HEK293 (cell line): ENCODE measurements around the gene B3GNT3.

ENCODE experiments used
- EGR2 ChIP-seq: fragments of 450-650 bp; formaldehyde crosslinking; IDR thresholded peaks from 2 replicates; pipeline ENCODE4 v1.5.1; 2016; ENCODE audit warnings: low read depth, missing biosample characterization, missing genetic modification characterization
- FEZF1 ChIP-seq: fragments of 450-650 bp; formaldehyde crosslinking; IDR thresholded peaks from 2 replicates; pipeline ENCODE4 v1.5.1; 2016; ENCODE audit warnings: missing biosample characterization, missing genetic modification characterization
- GLI2 ChIP-seq: fragments of 450-650 bp; formaldehyde crosslinking; IDR thresholded peaks from 2 replicates; pipeline ENCODE4; 2017; ENCODE audit warnings: missing biosample characterization, missing genetic modification characterization, low read depth, borderline replicate concordance
- GLIS2 ChIP-seq: fragments of 450-650 bp; formaldehyde crosslinking; IDR thresholded peaks from 2 replicates; pipeline ENCODE4 v1.5.1; 2016; ENCODE audit warnings: missing biosample characterization, missing genetic modification characterization
- HOXC10 ChIP-seq: sonication (generic); formaldehyde crosslinking; IDR thresholded peaks from 2 replicates; pipeline ENCODE4 v1.8.1; 2023; ENCODE audit warnings: mild to moderate bottlenecking, missing genetic modification reagents
- KLF8 ChIP-seq: fragments of 450-650 bp; formaldehyde crosslinking; IDR thresholded peaks from 2 replicates; pipeline ENCODE4 v1.5.1; 2016; ENCODE audit warnings: missing biosample characterization, missing genetic modification characterization
- SP2 ChIP-seq: fragments of 450-650 bp; formaldehyde crosslinking; IDR thresholded peaks from 2 replicates; pipeline ENCODE4 v1.5.1; 2016; ENCODE audit warnings: missing biosample characterization, missing genetic modification characterization
- SP7 ChIP-seq: fragments of 450-650 bp; formaldehyde crosslinking; IDR thresholded peaks from 2 replicates; pipeline ENCODE4 v1.5.1; 2016; ENCODE audit warnings: missing biosample characterization, missing genetic modification characterization
- ZBTB20 ChIP-seq: fragments of 450-650 bp; formaldehyde crosslinking; IDR thresholded peaks from 2 replicates; pipeline ENCODE4 v1.5.1; 2016; ENCODE audit warnings: missing biosample characterization, missing genetic modification characterization
- ZFHX2 ChIP-seq: fragments of 450-650 bp; formaldehyde crosslinking; conservative IDR thresholded peaks from 2 replicates; pipeline ENCODE4 v1.5.1; 2016; ENCODE audit warnings: missing biosample characterization, missing genetic modification characterization
- ZNF2 ChIP-seq: fragments of 450-650 bp; formaldehyde crosslinking; IDR thresholded peaks from 2 replicates; pipeline ENCODE4 v1.5.1; 2016; ENCODE audit warnings: missing biosample characterization, missing genetic modification characterization
- ZNF24 ChIP-seq: fragments of 450-650 bp; formaldehyde crosslinking; IDR thresholded peaks from 2 replicates; pipeline ENCODE4 v1.5.1; 2016; ENCODE audit warnings: missing biosample characterization, missing genetic modification characterization
- ZNF707 ChIP-seq: fragments of 450-650 bp; formaldehyde crosslinking; IDR thresholded peaks from 2 replicates; pipeline ENCODE4 v1.5.1; 2016; ENCODE audit warnings: missing biosample characterization, missing genetic modification characterization
- ZNF76 ChIP-seq: fragments of 450-650 bp; formaldehyde crosslinking; IDR thresholded peaks from 2 replicates; pipeline ENCODE4; 2016; ENCODE audit warnings: low read depth, missing biosample characterization, missing genetic modification characterization, borderline replicate concordance
- TF ChIP-seq, protein P1 (sequence below): fragments of 450-650 bp; formaldehyde crosslinking; conservative IDR thresholded peaks from 2 replicates; pipeline ENCODE4 v1.5.1; 2016; ENCODE audit warnings: low read depth, missing biosample characterization, missing genetic modification characterization
- TF ChIP-seq, protein P2 (sequence below): fragments of 450-650 bp; formaldehyde crosslinking; IDR thresholded peaks from 2 replicates; pipeline ENCODE4 v1.5.1; 2016; ENCODE audit warnings: missing biosample characterization, missing genetic modification characterization
- TF ChIP-seq, protein P3 (sequence below): fragments of 450-650 bp; formaldehyde crosslinking; IDR thresholded peaks from 2 replicates; pipeline ENCODE4 v1.5.1; 2016; ENCODE audit warnings: missing biosample characterization, missing genetic modification characterization
- TF ChIP-seq, protein P4 (sequence below): fragments of 450-650 bp; formaldehyde crosslinking; IDR thresholded peaks from 2 replicates; pipeline ENCODE4 v1.5.1; 2016; ENCODE audit warnings: missing biosample characterization, missing genetic modification characterization
- TF ChIP-seq, protein P5 (sequence below): fragments of 450-650 bp; formaldehyde crosslinking; IDR thresholded peaks from 2 replicates; pipeline ENCODE4 v1.5.1; 2016; ENCODE audit warnings: missing biosample characterization, missing genetic modification characterization
- TF ChIP-seq, protein P6 (sequence below): IDR thresholded peaks from 2 replicates; pipeline ENCODE4 v1.6.1; 2011; ENCODE audit warnings: mild to moderate bottlenecking, low read depth, low read length, borderline replicate concordance
- TF ChIP-seq, protein P7 (sequence below): fragments of 450-650 bp; formaldehyde crosslinking; IDR thresholded peaks from 2 replicates; pipeline ENCODE4; 2016; ENCODE audit warnings: missing biosample characterization, missing genetic modification characterization
- TF ChIP-seq, protein P8 (sequence below): fragments of 450-650 bp; formaldehyde crosslinking; IDR thresholded peaks from 2 replicates; pipeline ENCODE4 v1.5.1; 2017; ENCODE audit warnings: missing biosample characterization, missing genetic modification characterization
- TF ChIP-seq, protein P9 (sequence below): fragments of 450-650 bp; formaldehyde crosslinking; IDR thresholded peaks from 2 replicates; pipeline ENCODE4 v1.5.1; 2016; ENCODE audit warnings: missing biosample characterization, missing genetic modification characterization

The B3GNT3 gene

DNA sequence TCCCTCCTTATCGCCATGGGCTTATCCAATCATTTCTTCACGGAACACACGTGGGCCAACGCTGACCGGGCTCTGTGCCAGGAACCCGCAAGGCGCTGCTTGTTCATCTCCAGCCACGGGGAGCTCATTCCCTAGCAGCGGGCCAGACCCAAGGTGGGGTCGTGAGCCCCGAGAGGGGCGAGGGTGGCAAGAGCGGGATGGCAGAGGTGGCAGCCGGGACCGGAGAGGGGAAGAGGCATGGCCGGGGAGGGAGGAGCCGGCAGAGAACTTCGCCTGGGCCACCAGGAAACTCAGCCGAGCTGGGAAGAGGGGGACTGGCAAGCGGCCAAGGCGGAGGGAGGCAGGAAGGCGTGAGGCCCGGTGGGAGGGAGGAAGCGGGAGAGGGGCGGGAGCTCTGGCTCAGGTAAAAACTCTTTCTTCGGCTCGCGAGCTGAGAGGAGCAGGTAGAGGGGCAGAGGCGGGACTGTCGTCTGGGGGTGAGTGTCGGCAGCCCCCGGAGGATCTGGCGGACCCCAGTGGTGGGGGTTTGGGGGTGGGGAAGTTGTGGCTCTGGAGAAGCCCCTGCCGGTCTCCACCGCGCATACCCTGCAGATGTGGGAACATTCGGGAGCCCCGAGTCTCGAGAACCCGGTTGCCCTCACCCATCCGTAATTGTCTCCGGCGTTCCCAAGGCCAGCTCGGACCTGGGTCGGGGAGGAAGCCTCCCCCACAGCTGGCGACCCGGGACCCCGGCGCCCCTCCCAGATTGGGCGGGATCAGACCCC, at the start of gene B3GNT3 (continued):
- TF ChIP-seq ZNF2 (tag by site-specific recombination), result peak; percentile 27; the same call in 1 of the 2 replicates
- TF ChIP-seq, protein P1, sequence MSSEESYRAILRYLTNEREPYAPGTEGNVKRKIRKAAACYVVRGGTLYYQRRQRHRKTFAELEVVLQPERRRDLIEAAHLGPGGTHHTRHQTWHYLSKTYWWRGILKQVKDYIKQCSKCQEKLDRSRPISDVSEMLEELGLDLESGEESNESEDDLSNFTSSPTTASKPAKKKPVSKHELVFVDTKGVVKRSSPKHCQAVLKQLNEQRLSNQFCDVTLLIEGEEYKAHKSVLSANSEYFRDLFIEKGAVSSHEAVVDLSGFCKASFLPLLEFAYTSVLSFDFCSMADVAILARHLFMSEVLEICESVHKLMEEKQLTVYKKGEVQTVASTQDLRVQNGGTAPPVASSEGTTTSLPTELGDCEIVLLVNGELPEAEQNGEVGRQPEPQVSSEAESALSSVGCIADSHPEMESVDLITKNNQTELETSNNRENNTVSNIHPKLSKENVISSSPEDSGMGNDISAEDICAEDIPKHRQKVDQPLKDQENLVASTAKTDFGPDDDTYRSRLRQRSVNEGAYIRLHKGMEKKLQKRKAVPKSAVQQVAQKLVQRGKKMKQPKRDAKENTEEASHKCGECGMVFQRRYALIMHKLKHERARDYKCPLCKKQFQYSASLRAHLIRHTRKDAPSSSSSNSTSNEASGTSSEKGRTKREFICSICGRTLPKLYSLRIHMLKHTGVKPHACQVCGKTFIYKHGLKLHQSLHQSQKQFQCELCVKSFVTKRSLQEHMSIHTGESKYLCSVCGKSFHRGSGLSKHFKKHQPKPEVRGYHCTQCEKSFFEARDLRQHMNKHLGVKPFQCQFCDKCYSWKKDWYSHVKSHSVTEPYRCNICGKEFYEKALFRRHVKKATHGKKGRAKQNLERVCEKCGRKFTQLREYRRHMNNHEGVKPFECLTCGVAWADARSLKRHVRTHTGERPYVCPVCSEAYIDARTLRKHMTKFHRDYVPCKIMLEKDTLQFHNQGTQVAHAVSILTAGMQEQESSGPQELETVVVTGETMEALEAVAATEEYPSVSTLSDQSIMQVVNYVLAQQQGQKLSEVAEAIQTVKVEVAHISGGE (tag by site-specific recombination), result no peak
- TF ChIP-seq EGR2 (tag by site-specific recombination), result peak; percentile 68
- TF ChIP-seq SP7 (tag by site-specific recombination), result peak; percentile 72
- no peak for TF ChIP-seq HOXC10 (CRISPR knock-in tag)
- peak; percentile 44 for TF ChIP-seq ZNF24 (tag by site-specific recombination)
- peak; percentile 73 for TF ChIP-seq GLIS2 (tag by site-specific recombination)
- TF ChIP-seq, protein P2, sequence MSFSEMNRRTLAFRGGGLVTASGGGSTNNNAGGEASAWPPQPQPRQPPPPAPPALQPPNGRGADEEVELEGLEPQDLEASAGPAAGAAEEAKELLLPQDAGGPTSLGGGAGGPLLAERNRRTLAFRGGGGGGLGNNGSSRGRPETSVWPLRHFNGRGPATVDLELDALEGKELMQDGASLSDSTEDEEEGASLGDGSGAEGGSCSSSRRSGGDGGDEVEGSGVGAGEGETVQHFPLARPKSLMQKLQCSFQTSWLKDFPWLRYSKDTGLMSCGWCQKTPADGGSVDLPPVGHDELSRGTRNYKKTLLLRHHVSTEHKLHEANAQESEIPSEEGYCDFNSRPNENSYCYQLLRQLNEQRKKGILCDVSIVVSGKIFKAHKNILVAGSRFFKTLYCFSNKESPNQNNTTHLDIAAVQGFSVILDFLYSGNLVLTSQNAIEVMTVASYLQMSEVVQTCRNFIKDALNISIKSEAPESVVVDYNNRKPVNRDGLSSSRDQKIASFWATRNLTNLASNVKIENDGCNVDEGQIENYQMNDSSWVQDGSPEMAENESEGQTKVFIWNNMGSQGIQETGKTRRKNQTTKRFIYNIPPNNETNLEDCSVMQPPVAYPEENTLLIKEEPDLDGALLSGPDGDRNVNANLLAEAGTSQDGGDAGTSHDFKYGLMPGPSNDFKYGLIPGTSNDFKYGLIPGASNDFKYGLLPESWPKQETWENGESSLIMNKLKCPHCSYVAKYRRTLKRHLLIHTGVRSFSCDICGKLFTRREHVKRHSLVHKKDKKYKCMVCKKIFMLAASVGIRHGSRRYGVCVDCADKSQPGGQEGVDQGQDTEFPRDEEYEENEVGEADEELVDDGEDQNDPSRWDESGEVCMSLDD (tag by site-specific recombination), result 0 out of 2 replicates have a peak, but pooled peaks have one; percentile 48
- no peak for TF ChIP-seq GLI2
- peak; percentile 64; the same call in 1 of the 2 replicates for TF ChIP-seq ZNF76
- TF ChIP-seq, protein P3, sequence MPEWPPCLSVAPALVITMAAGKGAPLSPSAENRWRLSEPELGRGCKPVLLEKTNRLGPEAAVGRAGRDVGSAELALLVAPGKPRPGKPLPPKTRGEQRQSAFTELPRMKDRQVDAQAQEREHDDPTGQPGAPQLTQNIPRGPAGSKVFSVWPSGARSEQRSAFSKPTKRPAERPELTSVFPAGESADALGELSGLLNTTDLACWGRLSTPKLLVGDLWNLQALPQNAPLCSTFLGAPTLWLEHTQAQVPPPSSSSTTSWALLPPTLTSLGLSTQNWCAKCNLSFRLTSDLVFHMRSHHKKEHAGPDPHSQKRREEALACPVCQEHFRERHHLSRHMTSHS (tag by site-specific recombination), result no peak
- no peak; the same call in none of the 2 replicates for TF ChIP-seq FEZF1 (tag by site-specific recombination)
- TF ChIP-seq, protein P4, sequence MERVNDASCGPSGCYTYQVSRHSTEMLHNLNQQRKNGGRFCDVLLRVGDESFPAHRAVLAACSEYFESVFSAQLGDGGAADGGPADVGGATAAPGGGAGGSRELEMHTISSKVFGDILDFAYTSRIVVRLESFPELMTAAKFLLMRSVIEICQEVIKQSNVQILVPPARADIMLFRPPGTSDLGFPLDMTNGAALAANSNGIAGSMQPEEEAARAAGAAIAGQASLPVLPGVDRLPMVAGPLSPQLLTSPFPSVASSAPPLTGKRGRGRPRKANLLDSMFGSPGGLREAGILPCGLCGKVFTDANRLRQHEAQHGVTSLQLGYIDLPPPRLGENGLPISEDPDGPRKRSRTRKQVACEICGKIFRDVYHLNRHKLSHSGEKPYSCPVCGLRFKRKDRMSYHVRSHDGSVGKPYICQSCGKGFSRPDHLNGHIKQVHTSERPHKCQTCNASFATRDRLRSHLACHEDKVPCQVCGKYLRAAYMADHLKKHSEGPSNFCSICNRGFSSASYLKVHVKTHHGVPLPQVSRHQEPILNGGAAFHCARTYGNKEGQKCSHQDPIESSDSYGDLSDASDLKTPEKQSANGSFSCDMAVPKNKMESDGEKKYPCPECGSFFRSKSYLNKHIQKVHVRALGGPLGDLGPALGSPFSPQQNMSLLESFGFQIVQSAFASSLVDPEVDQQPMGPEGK (tag by site-specific recombination), result peak; percentile 75
- TF ChIP-seq, protein P5, sequence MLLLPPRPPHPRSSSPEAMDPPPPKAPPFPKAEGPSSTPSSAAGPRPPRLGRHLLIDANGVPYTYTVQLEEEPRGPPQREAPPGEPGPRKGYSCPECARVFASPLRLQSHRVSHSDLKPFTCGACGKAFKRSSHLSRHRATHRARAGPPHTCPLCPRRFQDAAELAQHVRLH (tag by site-specific recombination), result 0 out of 2 replicates have a peak, but pooled peaks have one; percentile 32
- TF ChIP-seq KLF8 (tag by site-specific recombination), result 0 out of 2 replicates have a peak, but pooled peaks have one; percentile 17
- TF ChIP-seq, protein P6, sequence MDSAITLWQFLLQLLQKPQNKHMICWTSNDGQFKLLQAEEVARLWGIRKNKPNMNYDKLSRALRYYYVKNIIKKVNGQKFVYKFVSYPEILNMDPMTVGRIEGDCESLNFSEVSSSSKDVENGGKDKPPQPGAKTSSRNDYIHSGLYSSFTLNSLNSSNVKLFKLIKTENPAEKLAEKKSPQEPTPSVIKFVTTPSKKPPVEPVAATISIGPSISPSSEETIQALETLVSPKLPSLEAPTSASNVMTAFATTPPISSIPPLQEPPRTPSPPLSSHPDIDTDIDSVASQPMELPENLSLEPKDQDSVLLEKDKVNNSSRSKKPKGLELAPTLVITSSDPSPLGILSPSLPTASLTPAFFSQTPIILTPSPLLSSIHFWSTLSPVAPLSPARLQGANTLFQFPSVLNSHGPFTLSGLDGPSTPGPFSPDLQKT, result no peak
- TF ChIP-seq, protein P7, sequence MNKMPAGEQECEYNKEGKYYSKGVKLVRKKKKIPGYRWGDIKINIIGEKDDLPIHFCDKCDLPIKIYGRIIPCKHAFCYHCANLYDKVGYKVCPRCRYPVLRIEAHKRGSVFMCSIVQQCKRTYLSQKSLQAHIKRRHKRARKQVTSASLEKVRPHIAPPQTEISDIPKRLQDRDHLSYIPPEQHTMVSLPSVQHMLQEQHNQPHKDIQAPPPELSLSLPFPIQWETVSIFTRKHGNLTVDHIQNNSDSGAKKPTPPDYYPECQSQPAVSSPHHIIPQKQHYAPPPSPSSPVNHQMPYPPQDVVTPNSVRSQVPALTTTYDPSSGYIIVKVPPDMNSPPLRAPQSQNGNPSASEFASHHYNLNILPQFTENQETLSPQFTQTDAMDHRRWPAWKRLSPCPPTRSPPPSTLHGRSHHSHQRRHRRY, result no peak
- peak; percentile 73 for TF ChIP-seq ZFHX2 (tag by site-specific recombination)
- TF ChIP-seq, protein P8, sequence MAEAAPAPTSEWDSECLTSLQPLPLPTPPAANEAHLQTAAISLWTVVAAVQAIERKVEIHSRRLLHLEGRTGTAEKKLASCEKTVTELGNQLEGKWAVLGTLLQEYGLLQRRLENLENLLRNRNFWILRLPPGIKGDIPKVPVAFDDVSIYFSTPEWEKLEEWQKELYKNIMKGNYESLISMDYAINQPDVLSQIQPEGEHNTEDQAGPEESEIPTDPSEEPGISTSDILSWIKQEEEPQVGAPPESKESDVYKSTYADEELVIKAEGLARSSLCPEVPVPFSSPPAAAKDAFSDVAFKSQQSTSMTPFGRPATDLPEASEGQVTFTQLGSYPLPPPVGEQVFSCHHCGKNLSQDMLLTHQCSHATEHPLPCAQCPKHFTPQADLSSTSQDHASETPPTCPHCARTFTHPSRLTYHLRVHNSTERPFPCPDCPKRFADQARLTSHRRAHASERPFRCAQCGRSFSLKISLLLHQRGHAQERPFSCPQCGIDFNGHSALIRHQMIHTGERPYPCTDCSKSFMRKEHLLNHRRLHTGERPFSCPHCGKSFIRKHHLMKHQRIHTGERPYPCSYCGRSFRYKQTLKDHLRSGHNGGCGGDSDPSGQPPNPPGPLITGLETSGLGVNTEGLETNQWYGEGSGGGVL (tag by site-specific recombination), result peak; percentile 97
- peak; percentile 72 for TF ChIP-seq SP2 (tag by site-specific recombination)
- no peak for TF ChIP-seq ZBTB20
- no peak for TF ChIP-seq ZNF707 (tag by site-specific recombination)
- TF ChIP-seq, protein P9, sequence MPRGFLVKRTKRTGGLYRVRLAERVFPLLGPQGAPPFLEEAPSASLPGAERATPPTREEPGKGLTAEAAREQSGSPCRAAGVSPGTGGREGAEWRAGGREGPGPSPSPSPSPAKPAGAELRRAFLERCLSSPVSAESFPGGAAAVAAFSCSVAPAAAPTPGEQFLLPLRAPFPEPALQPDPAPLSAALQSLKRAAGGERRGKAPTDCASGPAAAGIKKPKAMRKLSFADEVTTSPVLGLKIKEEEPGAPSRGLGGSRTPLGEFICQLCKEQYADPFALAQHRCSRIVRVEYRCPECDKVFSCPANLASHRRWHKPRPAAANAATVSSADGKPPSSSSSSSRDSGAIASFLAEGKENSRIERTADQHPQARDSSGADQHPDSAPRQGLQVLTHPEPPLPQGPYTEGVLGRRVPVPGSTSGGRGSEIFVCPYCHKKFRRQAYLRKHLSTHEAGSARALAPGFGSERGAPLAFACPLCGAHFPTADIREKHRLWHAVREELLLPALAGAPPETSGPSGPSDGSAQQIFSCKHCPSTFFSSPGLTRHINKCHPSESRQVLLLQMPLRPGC (tag by site-specific recombination), result no peak
